C4-2B (cell line): Measurements from ENCODE around the gene TMEM145.

Experiments
- H3K27ac ChIP-seq: fragments of 450-650 bp; 2 replicates; pipeline ENCODE4 v1.5.1; 2017
- ZFX ChIP-seq: fragments of 450-650 bp; IDR thresholded peaks from 2 replicates; pipeline ENCODE4 v1.6.1; 2017
- TF ChIP-seq, protein P1 (sequence below): fragments of 450-650 bp; conservative IDR thresholded peaks from 2 replicates; pipeline ENCODE4 v1.5.1; 2017; ENCODE audit warnings: mild to moderate bottlenecking

Gene TMEM145

DNA sequence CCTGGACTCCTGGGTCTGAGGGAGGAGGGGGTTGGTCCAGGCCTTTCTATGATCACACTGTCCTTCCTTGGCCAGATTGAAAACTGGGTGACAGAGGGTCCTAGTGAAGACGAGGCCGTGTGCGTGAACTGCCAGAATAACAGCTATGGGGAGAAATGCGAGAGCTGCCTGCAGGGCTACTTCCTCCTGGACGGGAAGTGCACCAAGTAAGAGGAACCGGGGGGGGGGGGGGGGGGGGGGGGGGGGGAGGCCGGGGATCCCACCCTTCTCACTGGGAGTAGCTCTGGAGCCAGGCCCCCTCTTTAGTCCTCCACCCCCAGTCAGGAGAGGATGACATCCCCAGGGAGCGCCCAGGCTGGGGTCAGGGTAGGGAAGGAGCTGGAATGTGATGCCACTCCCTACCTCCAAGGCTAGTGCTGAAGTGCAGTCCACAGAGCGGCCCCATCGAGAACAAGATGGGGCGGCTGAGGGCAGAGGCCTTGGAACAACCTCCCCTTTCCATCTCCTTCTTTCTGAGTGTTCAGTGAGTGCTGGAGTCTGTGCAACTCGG is 57.6 kb downstream of the TMEM145 start:
- H3K27ac ChIP-seq, result no peak overlapping the region
- TF ChIP-seq, protein P1, sequence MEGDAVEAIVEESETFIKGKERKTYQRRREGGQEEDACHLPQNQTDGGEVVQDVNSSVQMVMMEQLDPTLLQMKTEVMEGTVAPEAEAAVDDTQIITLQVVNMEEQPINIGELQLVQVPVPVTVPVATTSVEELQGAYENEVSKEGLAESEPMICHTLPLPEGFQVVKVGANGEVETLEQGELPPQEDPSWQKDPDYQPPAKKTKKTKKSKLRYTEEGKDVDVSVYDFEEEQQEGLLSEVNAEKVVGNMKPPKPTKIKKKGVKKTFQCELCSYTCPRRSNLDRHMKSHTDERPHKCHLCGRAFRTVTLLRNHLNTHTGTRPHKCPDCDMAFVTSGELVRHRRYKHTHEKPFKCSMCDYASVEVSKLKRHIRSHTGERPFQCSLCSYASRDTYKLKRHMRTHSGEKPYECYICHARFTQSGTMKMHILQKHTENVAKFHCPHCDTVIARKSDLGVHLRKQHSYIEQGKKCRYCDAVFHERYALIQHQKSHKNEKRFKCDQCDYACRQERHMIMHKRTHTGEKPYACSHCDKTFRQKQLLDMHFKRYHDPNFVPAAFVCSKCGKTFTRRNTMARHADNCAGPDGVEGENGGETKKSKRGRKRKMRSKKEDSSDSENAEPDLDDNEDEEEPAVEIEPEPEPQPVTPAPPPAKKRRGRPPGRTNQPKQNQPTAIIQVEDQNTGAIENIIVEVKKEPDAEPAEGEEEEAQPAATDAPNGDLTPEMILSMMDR, result no peak
- TF ChIP-seq ZFX, result no peak
